Loucy (cell line): ENCODE measurements around the gene ARHGAP40.

ENCODE experiments used
- H2AFZ ChIP-seq: fragments of 200-600 bp; sonication (generic); 2 replicates; pipeline ENCODE4 v1.6.0; 2016; ENCODE audit warnings: antibody characterized with exemption, mild to moderate bottlenecking, low read length, moderate library complexity
- H3F3A ChIP-seq: fragments of 200-600 bp; 2 replicates; pipeline ENCODE4 v1.6.0; 2016; ENCODE audit warnings: antibody characterized with exemption, low read depth, mild to moderate bottlenecking
- H3K27me3 ChIP-seq: fragments of 200-600 bp; sonication (generic); 2 replicates; pipeline ENCODE4 v1.6.1; 2014; ENCODE audit warnings: low read length, mild to moderate bottlenecking; ENCODE audit not compliant: insufficient read depth, poor library complexity, severe bottlenecking
- H3K36me3 ChIP-seq: fragments of 200-600 bp; sonication (generic); 2 replicates; pipeline ENCODE4 v1.6.1; 2016; ENCODE audit warnings: low read length; ENCODE audit not compliant: insufficient read depth
- H3K4me1 ChIP-seq: fragments of 200-600 bp; sonication (generic); 2 replicates; pipeline ENCODE4 v1.5.1; 2014; ENCODE audit warnings: low read length, mild to moderate bottlenecking; ENCODE audit not compliant: insufficient read depth, poor library complexity, severe bottlenecking
- H3K4me2 ChIP-seq: fragments of 200-600 bp; sonication (generic); 2 replicates; pipeline ENCODE4 v1.6.0; 2014; ENCODE audit warnings: antibody characterized with exemption, low read length, low read depth, mild to moderate bottlenecking; ENCODE audit not compliant: poor library complexity, severe bottlenecking
- H3K4me3 ChIP-seq: fragments of 200-600 bp; sonication (generic); 2 replicates; pipeline ENCODE4 v1.5.1; 2014; ENCODE audit warnings: low read length, mild to moderate bottlenecking, mixed read lengths; ENCODE audit not compliant: poor library complexity, severe bottlenecking
- H3K79me2 ChIP-seq: fragments of 200-600 bp; sonication (generic); 2 replicates; pipeline ENCODE4 v1.6.1; 2014; ENCODE audit warnings: low read length; ENCODE audit not compliant: insufficient read depth
- H3K9ac ChIP-seq: fragments of 200-600 bp; sonication (generic); 2 replicates; pipeline ENCODE4 v1.6.0; 2014; ENCODE audit warnings: mild to moderate bottlenecking, low read depth, low read length, moderate library complexity; ENCODE audit not compliant: poor library complexity, severe bottlenecking
- H3K9me2 ChIP-seq: fragments of 200-600 bp; sonication (generic); replicated peaks from 2 replicates; pipeline ENCODE4 v1.6.1; 2016; ENCODE audit warnings: low read depth, low read length, mixed read lengths
- H3K9me3 ChIP-seq: fragments of 200-600 bp; sonication (generic); 2 replicates; pipeline ENCODE4 v1.6.1; 2014; ENCODE audit warnings: mild to moderate bottlenecking, antibody characterized with exemption, low read length, low read depth; ENCODE audit not compliant: insufficient read depth
- H4K20me1 ChIP-seq: fragments of 200-600 bp; sonication (generic); 2 replicates; pipeline ENCODE4 v1.6.0; 2014; ENCODE audit warnings: antibody characterized with exemption, low read length, mild to moderate bottlenecking; ENCODE audit not compliant: insufficient read depth, poor library complexity, severe bottlenecking
- CTCF ChIP-seq: fragments of 200-600 bp; sonication (generic); conservative IDR thresholded peaks from 2 replicates; pipeline ENCODE4 v1.5.1; 2014; ENCODE audit warnings: mild to moderate bottlenecking, antibody characterized with exemption, low read length
- EZH2phosphoT487 ChIP-seq: fragments of 200-600 bp; IDR thresholded peaks from 2 replicates; pipeline ENCODE4 v1.6.1; 2018; ENCODE audit warnings: antibody characterized with exemption, mild to moderate bottlenecking, moderate library complexity, borderline replicate concordance

Gene ARHGAP40

GRCh38 chr20:38617011-38617829 lies 15.6 kb downstream of the ARHGAP40 start:
- H2AFZ ChIP-seq, result no peak overlapping the region
- H3K4me2 ChIP-seq, result no peak overlapping the region
- no peak overlapping the region for H3K4me3 ChIP-seq
- no peaks in the 10 kb centered on the region for H4K20me1 ChIP-seq
- no peak overlapping the region for H3K9ac ChIP-seq
- no peaks in the 10 kb centered on the region for H3K27me3 ChIP-seq
- no peaks in the 10 kb centered on the region for H3K36me3 ChIP-seq
- no peaks in the 10 kb centered on the region for H3F3A ChIP-seq
- no peaks in the 10 kb centered on the region for H3K4me1 ChIP-seq
- H3K79me2 ChIP-seq, result no peaks in the 10 kb centered on the region
- H3K9me3 ChIP-seq, result no peaks in the 10 kb centered on the region
- H3K9me2 ChIP-seq, result no peaks in the 10 kb centered on the region
- TF ChIP-seq EZH2phosphoT487 (no peak), CTCF (no peak)

DNA sequence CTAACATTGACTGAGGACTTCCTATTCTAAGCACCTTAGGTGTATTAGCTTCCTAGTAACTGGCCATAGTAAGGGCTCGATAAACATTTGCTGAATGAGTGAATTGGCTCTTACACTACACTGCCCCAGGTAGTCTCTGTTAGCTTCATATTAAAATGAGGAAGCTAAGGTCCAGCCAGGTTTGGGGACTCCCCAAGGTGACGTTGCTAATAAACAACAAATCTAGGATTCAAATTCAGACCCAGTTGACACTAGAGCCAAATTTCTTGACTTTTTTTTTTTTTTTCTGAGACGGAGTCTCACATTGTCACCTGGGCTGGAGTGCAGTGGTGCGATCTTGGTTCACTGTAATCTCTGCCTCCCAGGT lies 16.2 kb downstream of the ARHGAP40 start:
- no peaks in the 10 kb centered on the region for H3F3A ChIP-seq
- H3K9me2 ChIP-seq, result no peaks in the 10 kb centered on the region
- no peak overlapping the region for H3K9ac ChIP-seq
- no peak for TF ChIP-seq EZH2phosphoT487
- H4K20me1 ChIP-seq, result no peaks in the 10 kb centered on the region
- H3K4me1 ChIP-seq, result no peaks in the 10 kb centered on the region
- H3K4me2 ChIP-seq, result no peak overlapping the region
- H2AFZ ChIP-seq, result no peak overlapping the region
- no peak overlapping the region for H3K4me3 ChIP-seq
- no peaks in the 10 kb centered on the region for H3K9me3 ChIP-seq
- no peaks in the 10 kb centered on the region for H3K79me2 ChIP-seq
- no peaks in the 10 kb centered on the region for H3K27me3 ChIP-seq
- no peaks in the 10 kb centered on the region for H3K36me3 ChIP-seq

DNA sequence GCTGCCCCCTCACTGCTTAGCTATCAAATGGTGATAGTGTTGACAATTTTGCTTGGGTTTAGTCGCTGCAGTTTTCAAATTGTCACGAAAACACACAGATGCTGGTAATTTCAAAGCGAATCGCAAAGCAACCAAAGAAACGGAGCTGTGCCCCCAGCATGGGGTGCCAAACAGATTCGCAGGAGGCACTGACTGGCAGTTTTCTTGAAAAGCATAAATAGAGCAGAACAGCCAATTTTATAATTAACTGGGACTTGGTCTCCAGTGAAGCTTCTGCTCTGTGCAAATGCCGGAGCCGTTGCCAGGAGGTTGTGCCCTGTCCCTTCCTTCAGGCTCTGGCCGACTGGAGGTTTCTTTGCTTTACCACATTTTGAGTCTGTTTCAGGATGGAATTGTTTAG lies 18.8 kb downstream of the ARHGAP40 start:
- Histone ChIP-seq H4K20me1 (no peaks in the 10 kb centered on the region), H3K4me3 (no peak overlapping the region), H3K36me3 (no peaks in the 10 kb centered on the region), H3K27me3 (peaks cover 4% of the 10 kb centered on the region), H2AFZ (no peak overlapping the region), H3K4me1 (no peaks in the 10 kb centered on the region), H3K79me2 (no peaks in the 10 kb centered on the region), H3K9me3 (no peaks in the 10 kb centered on the region), H3K4me2 (no peak overlapping the region), H3K9me2 (no peaks in the 10 kb centered on the region), H3F3A (no peaks in the 10 kb centered on the region), H3K9ac (no peak overlapping the region)
- TF ChIP-seq EZH2phosphoT487 (no peak), CTCF (no peak)

- Histone ChIP-seq H2AFZ (no peak overlapping the region), H3K4me3 (no peak overlapping the region), H3K9me2 (no peaks in the 10 kb centered on the region), H3F3A (no peaks in the 10 kb centered on the region), H3K9ac (no peak overlapping the region), H3K4me2 (no peak overlapping the region), H3K36me3 (no peaks in the 10 kb centered on the region), H3K4me1 (no peaks in the 10 kb centered on the region), H4K20me1 (no peaks in the 10 kb centered on the region), H3K9me3 (no peaks in the 10 kb centered on the region), H3K79me2 (no peaks in the 10 kb centered on the region), H3K27me3 (peaks cover 4% of the 10 kb centered on the region)
- no peak for TF ChIP-seq CTCF
- TF ChIP-seq EZH2phosphoT487, result no peak
These were observed 21.5 kb downstream of the ARHGAP40 start for GRCh38 chr20:38623061-38623460.
